ENCODE results near the gene PLXNB1.
A peak's percentile ranks its signal among the peaks of the same experiment; 100 is the strongest.
"Not testable (repeated sequence)": the region's sequence is repeated elsewhere in the genome, so short reads cannot be mapped to it uniquely, and the experiment has no call there.

Gene PLXNB1

DNA sequence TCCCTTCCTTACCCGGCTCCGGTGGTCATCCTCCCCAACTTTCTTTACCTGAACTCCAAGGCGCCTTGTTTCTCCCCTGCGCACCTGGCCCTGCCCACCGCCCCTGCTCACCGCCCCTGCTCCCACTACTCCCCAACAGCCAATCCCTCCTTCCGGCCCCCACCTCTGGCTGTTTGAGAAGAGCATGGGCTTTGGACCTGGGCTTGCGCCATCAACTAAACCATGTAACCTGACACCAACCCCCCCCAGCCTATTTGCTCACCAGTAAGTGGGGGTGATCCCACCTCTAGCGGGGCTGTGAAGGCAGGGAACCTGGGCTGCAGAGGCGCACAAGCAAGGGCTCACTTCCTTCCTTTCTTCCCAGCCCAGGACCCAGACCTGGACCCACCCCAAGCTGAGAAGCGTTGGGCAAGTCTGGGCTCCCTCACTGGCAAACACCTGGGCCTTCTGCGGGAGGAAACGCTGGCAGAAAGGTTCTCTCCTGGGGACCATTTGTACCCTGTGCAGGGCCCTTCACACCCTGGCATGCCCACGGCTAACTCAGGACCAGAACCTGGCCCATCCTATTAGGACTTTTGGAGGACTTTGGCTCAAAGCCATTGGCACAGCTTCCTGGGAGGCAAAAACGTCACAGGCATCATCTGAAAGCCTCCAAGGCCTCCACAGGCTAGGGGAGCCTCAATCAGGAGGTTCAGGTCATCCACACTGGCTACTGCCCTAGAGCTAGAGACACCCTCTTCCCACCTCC is at the start of gene PLXNB1:
Gene PLXNB1 (minus strand): TSS at position 127 of the 748 bp plus-strand sequence. CDS start 5,475 bp downstream, outside the sequence.
- DNase-seq (ENCODE audit: low read depth in 2 of 2) = no peak

DNA sequence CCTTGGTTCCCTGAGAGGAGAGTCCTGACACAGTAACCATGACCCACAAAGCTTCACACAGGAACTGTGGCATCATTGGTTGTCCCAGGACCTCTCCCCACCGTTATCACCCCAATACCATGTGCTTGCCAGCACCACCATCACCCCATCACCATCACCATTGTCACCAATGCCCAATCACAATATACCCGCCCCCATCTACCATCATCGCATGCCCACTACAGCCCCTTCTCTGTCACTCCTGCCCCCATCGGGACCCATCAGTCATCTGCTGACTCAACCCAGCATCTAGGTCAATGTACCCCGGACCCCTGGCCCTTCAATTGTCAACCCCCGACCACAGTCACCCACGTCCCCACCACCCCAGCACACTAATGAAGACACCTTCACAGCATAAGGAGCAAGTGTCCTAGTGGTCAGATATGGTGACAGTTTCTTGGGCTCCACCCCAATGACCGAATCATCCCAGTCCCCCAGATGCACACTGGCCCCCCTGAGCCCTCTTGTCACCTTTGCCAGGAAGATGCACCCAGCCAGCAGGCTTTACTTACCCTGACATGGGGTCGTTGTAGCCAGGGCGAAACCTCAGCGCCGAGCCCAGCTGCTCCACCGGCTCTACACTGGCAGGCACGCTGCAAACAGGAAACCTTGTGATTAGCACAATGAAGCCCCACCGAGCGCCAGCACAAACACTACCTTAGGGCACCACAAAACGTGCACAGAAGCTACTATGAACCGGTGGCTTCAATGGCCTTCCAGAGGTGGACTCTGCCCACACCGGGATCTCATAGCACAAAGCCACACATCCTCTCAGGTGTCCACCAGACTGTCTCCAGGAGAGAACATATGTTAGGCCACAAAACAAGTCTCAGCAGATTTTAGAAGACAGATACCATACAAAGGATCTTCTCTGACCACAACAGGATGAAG is 49.0 kb upstream of the PLXNB1 start:
- peak; percentile 38 to 49 for DNase-seq (ENCODE audit: low read depth in 2 of 2)

DNA sequence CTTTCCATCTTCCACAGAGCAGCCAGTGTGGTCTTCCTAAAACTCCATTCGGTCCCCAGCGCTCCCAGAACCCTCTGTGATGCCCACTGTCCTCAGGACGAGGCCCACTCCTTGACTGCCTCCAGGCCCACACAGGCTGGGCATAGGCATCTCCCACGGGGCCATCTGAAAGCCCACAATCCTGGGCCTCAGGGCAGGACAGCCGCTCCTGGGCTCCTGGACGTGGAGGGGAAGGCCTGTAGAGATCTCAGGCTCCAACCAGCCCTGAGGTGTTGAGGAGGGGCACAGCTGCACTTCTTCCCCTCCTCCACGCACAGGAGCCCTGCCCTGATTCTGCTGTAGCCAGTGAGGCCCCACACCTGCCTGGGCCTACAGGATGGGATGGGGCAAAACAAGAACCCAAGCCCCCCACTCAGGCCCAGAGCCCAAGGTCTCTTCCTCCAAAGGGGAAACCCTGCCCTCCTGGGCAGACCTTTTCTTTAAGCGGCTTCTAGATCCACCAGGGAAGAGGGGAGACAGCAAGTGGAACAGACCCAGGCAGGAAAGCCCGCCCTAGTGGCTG is 48.2 kb upstream of the PLXNB1 start:
- no peak for DNase-seq (ENCODE audit: low read depth in 2 of 2)

DNA sequence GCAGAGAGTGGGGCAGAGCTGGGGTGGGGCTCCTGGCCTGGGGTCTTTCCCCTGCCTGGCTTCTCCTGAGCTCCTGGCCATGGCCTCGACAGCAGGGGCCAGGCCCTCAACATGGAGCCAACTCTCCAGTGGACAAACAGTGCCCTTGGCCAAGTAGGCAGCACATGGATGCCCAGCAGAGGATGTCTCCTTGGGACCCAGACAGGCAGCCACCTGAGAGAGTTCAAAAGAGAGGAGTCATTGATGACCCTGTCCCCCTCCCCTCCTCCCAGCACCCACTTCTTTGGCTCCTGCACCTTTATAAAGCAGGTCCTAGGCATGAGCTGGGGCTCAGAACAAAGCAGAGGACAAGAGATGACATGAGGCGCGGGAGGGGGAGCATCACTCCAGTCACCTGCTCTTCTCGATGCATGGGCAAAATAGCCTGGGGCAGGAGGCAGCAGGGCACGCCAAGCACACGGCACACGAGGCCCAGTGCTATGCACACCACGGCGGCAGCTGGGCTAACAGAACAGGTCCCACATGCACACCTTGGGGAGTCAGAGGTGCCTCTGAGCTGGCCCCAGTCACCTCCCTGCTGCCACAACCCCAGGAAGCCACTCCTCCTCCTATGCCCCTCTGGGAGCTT is 46.7 kb upstream of the PLXNB1 start:
- DNase-seq (ENCODE audit: low read depth in 2 of 2) = no peak

GRCh38 chr3:48475188-48475587 is 45.3 kb upstream of the PLXNB1 start:
- no peak for DNase-seq (ENCODE audit: low read depth in 2 of 2)

DNA sequence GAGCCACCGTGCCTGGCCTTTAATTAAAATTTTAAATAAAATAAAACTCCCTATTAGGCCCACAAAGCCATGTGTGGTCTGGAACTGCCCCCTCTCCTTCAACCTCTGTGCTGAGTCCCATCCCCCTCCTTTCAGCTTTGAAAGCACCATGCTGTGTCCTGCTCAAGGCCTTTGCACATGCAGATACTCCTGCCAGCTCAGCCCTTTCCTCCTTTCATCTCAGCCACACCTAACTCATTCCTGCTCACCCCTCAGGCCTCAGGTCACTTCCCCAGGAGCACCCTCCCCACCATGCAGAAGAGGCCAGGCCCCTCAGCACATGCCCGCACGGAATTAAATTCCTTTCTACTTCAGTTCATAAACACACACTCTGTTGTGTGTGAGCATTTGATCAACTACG is 44.7 kb upstream of the PLXNB1 start:
- DNase-seq (ENCODE audit: low read depth in 2 of 2) = no peak

DNA sequence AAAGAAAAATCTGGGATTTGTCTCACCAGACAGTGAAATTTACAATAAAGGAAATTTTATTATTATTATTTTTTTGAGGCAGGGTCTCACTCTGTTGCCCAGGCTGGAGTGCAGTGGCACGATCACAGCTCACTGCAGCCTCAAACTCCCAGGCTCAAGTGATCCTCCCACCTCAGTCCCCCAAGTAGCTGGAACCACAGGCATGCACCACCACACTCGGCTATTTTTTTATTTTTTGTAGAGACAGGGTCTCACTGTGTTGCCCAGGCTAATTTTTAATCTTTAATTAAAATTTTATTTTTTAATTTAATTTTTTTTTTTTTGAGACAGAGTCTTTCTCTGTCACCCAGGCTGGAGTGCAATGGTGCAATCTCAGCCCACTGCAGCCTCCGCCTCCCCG is 44.1 kb upstream of the PLXNB1 start:
- DNase-seq (ENCODE audit: low read depth in 2 of 2) = not testable (repeated sequence)

- DNase-seq (ENCODE audit: low read depth in 2 of 2) = no peak
These were observed 43.7 kb upstream of the PLXNB1 start for GRCh38 chr3:48473617-48473952.

DNA sequence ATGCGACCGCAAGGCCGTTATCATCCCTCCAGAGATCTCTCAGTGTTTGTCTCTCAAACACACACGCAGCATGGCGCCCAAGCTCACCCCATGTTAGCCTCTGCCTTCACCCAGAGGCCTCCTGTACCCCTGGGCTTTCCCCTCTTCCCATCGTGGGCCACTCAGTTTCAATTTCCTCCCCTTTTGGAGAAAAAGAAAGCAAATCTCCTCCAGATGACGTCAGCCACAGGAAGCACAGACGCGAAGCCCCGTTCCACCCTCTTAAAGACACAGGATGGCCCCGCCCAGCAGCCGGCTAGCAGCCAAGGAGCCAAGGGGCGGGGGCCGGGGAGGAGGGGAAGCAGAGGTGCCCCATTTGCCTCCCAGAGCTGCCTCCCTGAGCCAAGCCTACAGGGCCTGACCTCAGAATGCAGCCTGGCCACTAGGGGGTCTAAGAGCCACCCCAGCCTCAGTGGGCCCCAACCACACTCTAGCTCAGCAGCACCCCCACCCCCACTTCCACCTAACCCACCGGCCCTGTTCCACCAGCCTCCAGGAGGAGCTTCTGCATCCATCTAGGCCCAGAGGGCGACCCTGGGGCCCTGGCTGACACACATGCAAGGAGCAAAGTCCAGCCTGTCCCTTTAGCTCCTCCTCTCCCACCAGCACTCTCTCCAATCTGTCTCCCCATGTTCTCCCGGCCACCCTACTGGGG is 43.2 kb upstream of the PLXNB1 start:
- DNase-seq (ENCODE audit: low read depth in 2 of 2) = peak; percentile 90 to 93

GRCh38 chr3:48472673-48472922 is 42.7 kb upstream of the PLXNB1 start:
- no peak for DNase-seq (ENCODE audit: low read depth in 2 of 2)

- DNase-seq (ENCODE audit: low read depth in 2 of 2) = no peak
These were observed 40.4 kb upstream of the PLXNB1 start for GRCh38 chr3:48470286-48470685.

- no peak for DNase-seq (ENCODE audit: low read depth in 2 of 2)
These were observed 39.4 kb upstream of the PLXNB1 start for GRCh38 chr3:48469046-48469915.

DNA sequence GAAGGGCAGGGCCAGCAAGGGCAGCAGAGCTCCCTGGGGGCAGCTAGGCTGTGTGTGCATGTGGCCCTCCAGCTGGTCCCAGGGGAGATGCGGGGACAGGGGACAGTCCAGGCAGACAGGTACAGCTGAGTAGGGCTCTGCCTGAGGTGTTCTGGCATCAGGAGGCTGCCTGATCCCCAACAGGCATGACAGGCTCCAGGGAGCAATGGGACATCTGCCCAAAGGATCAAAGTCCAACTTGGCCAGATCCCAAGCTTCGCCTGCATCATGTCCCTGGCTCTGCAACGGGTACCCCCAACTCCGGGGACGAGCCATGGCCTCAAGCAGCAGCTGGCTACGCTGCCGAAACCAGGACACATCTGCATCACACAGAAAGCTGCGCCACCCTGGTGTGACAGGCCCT is 38.4 kb upstream of the PLXNB1 start:
- DNase-seq (ENCODE audit: low read depth in 2 of 2) = no peak

DNA sequence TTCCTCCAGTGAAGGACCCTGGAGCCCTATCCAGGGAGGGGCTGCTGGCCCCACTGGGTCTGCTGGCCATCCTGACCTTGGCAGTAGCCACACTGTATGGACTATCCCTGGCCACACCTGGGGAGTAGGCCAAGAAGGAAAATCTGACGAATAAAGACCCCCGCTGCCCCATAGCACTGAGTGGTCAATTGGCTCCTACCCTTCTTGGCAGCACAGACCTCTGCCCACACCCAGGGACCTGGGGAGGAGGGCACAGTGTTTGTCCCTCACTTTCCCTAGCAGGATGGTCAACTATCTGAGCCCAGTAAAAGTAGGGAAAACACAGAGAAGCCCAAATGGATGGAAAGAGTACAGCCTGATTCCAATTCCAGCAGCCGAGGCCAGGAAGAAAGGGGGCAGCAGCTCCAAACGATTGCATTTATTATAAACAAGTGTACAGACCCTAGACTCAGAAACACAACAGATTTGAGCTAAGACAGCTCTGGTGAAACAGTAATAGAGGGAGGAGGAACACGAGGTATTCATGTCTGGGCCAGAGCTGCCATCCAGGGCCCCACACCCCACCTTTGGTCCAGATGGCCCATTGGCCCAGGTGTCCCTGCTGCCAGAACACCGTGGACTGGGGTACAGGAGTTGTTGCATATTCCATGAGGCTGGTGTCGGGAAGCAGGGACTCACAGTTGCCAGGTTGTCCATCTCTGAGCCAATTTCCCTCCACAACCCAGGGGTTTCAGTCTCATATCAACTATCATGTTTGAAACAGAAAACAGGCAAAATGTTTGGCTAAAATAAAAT is 37.8 kb upstream of the PLXNB1 start:
- no peak for DNase-seq (ENCODE audit: low read depth in 2 of 2)

DNA sequence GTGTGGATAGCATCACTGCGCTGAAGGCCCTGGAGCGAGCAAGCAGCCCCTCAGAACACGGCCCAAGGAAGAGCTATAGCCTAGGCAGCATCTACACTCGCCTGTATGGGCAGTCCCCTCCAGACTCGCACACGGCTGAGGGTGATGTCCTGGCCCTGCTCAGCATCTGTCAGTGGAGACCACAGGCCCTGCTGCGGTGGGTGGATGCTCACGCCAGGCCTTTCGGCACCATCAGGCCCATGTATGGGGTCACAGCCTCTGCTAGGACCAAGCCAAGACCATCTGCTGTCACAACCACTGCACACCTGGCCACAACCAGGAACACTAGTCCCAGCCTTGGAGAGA is 37.2 kb upstream of the PLXNB1 start:
- DNase-seq (ENCODE audit: low read depth in 2 of 2) = no peak

DNA sequence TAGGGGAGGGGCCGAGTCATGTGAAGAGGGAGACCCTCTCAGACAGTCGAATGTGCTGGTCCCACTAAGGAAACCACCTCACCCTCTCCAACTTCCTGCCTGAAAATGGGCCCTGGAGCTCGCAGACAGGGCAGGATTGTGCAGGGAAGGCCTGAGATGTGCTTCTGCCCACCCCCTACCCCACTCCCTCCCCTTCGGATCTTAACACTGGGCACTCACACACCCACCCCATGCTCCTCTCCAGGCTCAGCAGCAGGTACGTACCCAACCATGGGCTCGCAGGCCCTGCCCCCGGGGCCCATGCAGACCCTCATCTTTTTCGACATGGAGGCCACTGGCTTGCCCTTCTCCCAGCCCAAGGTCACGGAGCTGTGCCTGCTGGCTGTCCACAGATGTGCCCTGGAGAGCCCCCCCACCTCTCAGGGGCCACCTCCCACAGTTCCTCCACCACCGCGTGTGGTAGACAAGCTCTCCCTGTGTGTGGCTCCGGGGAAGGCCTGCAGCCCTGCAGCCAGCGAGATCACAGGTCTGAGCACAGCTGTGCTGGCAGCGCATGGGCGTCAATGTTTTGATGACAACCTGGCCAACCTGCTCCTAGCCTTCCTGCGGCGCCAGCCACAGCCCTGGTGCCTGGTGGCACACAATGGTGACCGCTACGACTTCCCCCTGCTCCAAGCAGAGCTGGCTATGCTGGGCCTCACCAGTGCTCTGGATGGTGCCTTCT is 36.7 kb upstream of the PLXNB1 start:
- DNase-seq (ENCODE audit: low read depth in 2 of 2) = no peak

- peak; percentile 65 to 77 for DNase-seq (ENCODE audit: low read depth in 2 of 2)
These were observed 35.9 kb upstream of the PLXNB1 start for GRCh38 chr3:48465531-48466378.

- no peak for DNase-seq (ENCODE audit: low read depth in 2 of 2)
These were observed 35.3 kb upstream of the PLXNB1 start for GRCh38 chr3:48465237-48465530.

GRCh38 chr3:48464713-48465221 is 34.9 kb upstream of the PLXNB1 start:
- no peak for DNase-seq (ENCODE audit: low read depth in 2 of 2)
